Esophagus muscularis mucosa (tissue), 4 donors: ENCODE measurements around the gene LPCAT3. TPM values are rescaled to one million over a fixed set of nuclear protein-coding genes. Genes with fewer than 3 reads are reported as not detected.
A peak's percentile ranks its signal among the peaks of the same experiment; 100 is the strongest.
"Not testable (repeated sequence)": the region's sequence is repeated elsewhere in the genome, so short reads cannot be mapped to it uniquely, and the experiment has no call there.

ENCODE experiments used
- DNase-seq: peaks from one replicate; pipeline ENCODE4 v3.0.0-alpha.2; 2017; ENCODE audit errors: extremely low spot score
- H3K27ac ChIP-seq, 4 donors: fragments of 200-600 bp; sonication (generic); replicated peaks in 1 of 4; 1 replicate in 3 of 4; 2 replicates in 1 of 4; pipeline ENCODE4 v1.5.1; 2016 to 2019; ENCODE audit warnings: mild to moderate bottlenecking in 1 of 4
- H3K27me3 ChIP-seq, 4 donors: fragments of 200-600 bp; sonication (generic); one replicate each; pipeline versions ENCODE4 v1.5.1 to v1.6.0; 2016 to 2019
- H3K36me3 ChIP-seq, 4 donors: fragments of 200-600 bp; sonication (generic); one replicate each; pipeline ENCODE4 v1.5.1; 2016 to 2019
- H3K4me1 ChIP-seq, 4 donors: fragments of 200-600 bp; sonication (generic); one replicate each; pipeline ENCODE4 v1.5.1; 2016 to 2019
- H3K4me3 ChIP-seq, 4 donors: fragments of 200-600 bp; sonication (generic); 1 replicate in 2 of 4; 2 replicates in 2 of 4; pipeline ENCODE4 v1.5.1; 2016 to 2019; ENCODE audit warnings: mild to moderate bottlenecking in 4 of 4, moderate library complexity in 1 of 4
- H3K9me3 ChIP-seq, 4 donors: fragments of 200-600 bp; sonication (generic); 1 replicate in 3 of 4; 2 replicates in 1 of 4; pipeline ENCODE4 v1.5.1; 2016 to 2019
- EP300 ChIP-seq: sonication (generic); formaldehyde crosslinking; IDR thresholded peaks from one replicate; pipeline ENCODE4 v1.6.1; 2017; ENCODE audit warnings: antibody characterized with exemption
- POLR2A ChIP-seq: fragments of 450-650 bp; IDR thresholded peaks from one replicate; pipeline ENCODE4 v1.6.1; 2017; ENCODE audit warnings: antibody characterized with exemption, moderate library complexity, mild to moderate bottlenecking, low read depth
- POLR2AphosphoS5 ChIP-seq, 2 donors: sonication (generic); formaldehyde crosslinking; IDR thresholded peaks; one replicate each; pipeline ENCODE4 v1.6.1; 2017; ENCODE audit warnings: antibody characterized with exemption in 2 of 2
- WGBS: methylation state at CpG from one replicate; pipeline ENCODE4 v1.1.5; 2018; 5-methylcytosine and 5-hydroxymethylcytosine counted together
- intact Hi-C: fragments of 100-400 bp; cut with DNase I; formaldehyde crosslinking; loops from one replicate; pipeline ENCODE4 v1.15.1; 2023
- total RNA-seq, 4 donors: library from RNA; depleted of rRNA; stranded (reverse); fragments of >200 nt; gene quantifications; one replicate each; pipeline versions ENCODE4 v1.1.0 to v1.2.1, GENCODE V29; 2016
- TF ChIP-seq, protein P1 (sequence below), 3 experiments: fragments of 200-600 bp in 2 of 3; fragments of 450-650 bp in 1 of 3; sonication (generic) in 2 of 3; IDR thresholded peaks; one replicate each; pipeline ENCODE4 v1.5.1; 2017 to 2019; ENCODE audit warnings: antibody characterized with exemption in 3 of 3, mild to moderate bottlenecking in 2 of 3, moderate library complexity in 1 of 3

The LPCAT3 gene
- total RNA-seq, 4 donors from 2014 or later: 21.6 to 33.3 (median 26.2) TPM

DNA sequence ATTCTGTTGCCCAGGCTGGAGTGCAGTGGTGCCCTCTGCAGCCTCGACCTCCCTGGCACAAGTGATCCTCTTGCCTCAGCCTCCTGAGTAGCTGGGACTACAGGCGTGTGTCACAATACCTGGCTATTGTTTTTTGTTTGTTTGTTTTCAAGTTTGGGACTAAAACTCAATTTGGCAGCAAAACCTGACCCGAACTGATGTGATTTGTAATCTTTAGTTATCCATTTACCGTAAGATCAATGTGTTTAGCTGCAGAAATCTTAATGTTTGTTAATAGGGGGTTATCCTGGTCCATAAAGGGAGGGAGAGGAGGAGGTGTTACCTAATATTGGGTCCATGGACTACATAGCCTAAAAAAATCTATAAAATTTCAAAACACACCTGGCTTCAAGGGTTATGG lies 41.5 kb upstream of the LPCAT3 start:
- H3K4me1 ChIP-seq: peaks cover 14 to 71% (median 57%) of the 10 kb centered on the region in 4 donors
- no peak for DNase-seq
- TF ChIP-seq, protein P1, sequence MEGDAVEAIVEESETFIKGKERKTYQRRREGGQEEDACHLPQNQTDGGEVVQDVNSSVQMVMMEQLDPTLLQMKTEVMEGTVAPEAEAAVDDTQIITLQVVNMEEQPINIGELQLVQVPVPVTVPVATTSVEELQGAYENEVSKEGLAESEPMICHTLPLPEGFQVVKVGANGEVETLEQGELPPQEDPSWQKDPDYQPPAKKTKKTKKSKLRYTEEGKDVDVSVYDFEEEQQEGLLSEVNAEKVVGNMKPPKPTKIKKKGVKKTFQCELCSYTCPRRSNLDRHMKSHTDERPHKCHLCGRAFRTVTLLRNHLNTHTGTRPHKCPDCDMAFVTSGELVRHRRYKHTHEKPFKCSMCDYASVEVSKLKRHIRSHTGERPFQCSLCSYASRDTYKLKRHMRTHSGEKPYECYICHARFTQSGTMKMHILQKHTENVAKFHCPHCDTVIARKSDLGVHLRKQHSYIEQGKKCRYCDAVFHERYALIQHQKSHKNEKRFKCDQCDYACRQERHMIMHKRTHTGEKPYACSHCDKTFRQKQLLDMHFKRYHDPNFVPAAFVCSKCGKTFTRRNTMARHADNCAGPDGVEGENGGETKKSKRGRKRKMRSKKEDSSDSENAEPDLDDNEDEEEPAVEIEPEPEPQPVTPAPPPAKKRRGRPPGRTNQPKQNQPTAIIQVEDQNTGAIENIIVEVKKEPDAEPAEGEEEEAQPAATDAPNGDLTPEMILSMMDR (IDR thresholded peaks at IDR 0.05): no peak
- TF ChIP-seq POLR2A (no peak), EP300 (no peak), POLR2AphosphoS5 (IDR thresholded peaks at IDR 0.05) (no peak)
- intact Hi-C loops: loop anchor here (1.0 kb wide), 2 partner anchors 33 to 50 kb away; partner anchors contain the start of genes C1R and C1RL
- no peak overlapping the region for H3K4me3 ChIP-seq
- peaks cover 0 to 22% (median 6%) of the 10 kb centered on the region in 4 donors for H3K36me3 ChIP-seq
- no peaks in the 10 kb centered on the region for H3K27me3 ChIP-seq
- 86% methylated on average over 4 of the region's 4 CpGs for WGBS
- H3K9me3 ChIP-seq: no peaks in the 10 kb centered on the region
- peak overlapping the region; percentile 79 to 89 (median 82) for H3K27ac ChIP-seq

DNA sequence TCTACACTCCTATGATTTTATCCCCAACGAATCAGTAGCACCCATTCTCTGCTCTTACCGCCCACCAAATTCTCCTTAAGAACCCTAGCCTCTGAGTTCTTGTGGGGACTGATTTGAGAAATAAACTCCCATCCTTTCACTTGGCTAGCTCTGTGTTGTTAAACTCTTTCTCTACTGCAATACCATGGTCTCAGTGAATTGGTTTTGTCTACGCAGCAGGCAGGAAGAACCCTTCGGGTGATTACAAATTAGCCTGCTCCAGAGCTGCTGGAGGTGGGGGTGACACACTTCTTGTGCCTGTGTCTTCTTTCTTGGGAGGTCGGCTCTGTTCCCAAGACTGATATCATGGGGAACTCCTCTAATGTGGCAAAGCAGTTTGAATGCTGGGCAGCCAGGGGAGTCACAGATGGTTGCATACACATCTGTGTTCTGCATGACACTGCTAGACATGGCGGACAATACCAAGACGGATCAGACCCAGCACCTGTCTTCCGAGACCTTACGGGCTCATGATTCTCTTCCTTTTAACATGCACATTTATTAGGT lies 40.6 kb upstream of the LPCAT3 start:
- H3K36me3 ChIP-seq: peaks cover 0 to 14% (median 3%) of the 10 kb centered on the region in 4 donors
- no peak overlapping the region for H3K4me3 ChIP-seq
- TF ChIP-seq POLR2A: no peak
- no peak for TF ChIP-seq POLR2AphosphoS5 (IDR thresholded peaks at IDR 0.05)
- no peak for TF ChIP-seq EP300
- TF ChIP-seq, protein P1 (IDR thresholded peaks at IDR 0.05): no peak
- intact Hi-C loops: no loop called here
- H3K4me1 ChIP-seq: peaks cover 14 to 63% (median 51%) of the 10 kb centered on the region in 4 donors
- H3K27me3 ChIP-seq: no peaks in the 10 kb centered on the region
- DNase-seq: no peak
- no peaks in the 10 kb centered on the region for H3K9me3 ChIP-seq
- no peak overlapping the region for H3K27ac ChIP-seq
- 90% methylated on average over 9 of the region's 9 CpGs for WGBS

DNA sequence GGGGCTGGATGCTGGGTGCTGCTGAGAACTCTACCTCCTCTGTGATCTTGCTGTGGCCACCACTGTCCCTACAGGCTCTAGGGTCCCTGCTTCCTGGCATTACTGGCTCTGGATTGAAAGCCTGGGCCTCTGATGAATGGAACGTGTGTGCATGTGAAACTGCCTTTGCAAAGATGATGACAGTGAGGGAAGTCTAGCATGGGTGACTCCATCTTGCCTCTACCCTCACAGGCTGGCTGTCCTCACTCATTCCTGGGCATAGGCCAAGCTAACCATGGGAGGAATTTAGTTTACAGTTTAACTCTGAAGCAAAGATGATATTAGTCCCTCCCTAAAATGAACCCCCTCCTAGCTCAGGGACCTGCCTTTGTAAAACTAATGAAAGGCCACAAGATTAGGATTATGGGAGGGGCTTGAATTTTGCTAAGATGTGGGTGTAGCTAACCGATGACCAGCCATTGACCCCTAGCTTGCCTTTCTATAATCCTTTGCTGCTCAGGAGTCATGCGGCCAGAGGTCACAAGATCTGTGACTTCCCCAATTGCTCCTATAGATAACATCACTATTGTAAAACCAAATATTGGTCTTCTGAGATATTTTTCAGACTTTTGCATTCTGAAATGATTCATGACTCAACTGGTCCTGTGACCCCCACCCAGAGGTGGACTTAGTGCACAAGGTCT lies 40.0 kb upstream of the LPCAT3 start:
- H3K27ac ChIP-seq: no peak overlapping the region
- peaks cover 14 to 57% (median 44%) of the 10 kb centered on the region in 4 donors for H3K4me1 ChIP-seq
- no peaks in the 10 kb centered on the region for H3K9me3 ChIP-seq
- TF ChIP-seq, protein P1 (IDR thresholded peaks at IDR 0.05): no peak
- TF ChIP-seq POLR2AphosphoS5 (IDR thresholded peaks at IDR 0.05): no peak
- no peak for TF ChIP-seq POLR2A
- no peak for TF ChIP-seq EP300
- H3K4me3 ChIP-seq: no peak overlapping the region
- no peak for DNase-seq
- intact Hi-C loops: no loop called here
- H3K36me3 ChIP-seq: peaks cover 0 to 8% (median 0%) of the 10 kb centered on the region in 4 donors
- no peaks in the 10 kb centered on the region for H3K27me3 ChIP-seq
- 40% methylated on average over 2 of the region's 3 CpGs for WGBS

DNA sequence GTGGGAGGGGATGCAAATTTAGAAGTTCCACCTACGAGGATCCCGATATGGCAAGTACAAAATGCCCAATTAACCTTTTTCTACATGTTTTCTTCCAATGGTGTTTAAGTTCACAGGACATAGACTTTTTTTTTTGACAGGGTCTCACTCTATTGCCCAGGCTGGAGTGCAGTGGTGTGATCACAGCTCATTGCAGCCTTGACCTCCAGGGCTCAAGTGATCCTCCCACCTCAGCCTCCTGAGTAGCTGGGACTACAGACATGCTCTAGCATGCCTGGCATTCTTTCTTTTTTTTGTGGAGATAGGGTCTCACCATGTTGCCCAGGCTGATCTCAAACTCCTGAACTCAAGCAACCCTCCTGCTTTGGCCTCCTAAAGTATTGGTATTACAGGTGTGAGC lies 37.5 kb upstream of the LPCAT3 start:
- H3K9me3 ChIP-seq, H3K27ac ChIP-seq, H3K4me3 ChIP-seq, intact Hi-C loops, H3K36me3 ChIP-seq, H3K27me3 ChIP-seq, DNase-seq: not testable (repeated sequence)
- peaks cover 12 to 32% (median 22%) of the 10 kb centered on the region in 4 donors for H3K4me1 ChIP-seq
- WGBS: 100% methylated on average over 2 of the region's 2 CpGs

DNA sequence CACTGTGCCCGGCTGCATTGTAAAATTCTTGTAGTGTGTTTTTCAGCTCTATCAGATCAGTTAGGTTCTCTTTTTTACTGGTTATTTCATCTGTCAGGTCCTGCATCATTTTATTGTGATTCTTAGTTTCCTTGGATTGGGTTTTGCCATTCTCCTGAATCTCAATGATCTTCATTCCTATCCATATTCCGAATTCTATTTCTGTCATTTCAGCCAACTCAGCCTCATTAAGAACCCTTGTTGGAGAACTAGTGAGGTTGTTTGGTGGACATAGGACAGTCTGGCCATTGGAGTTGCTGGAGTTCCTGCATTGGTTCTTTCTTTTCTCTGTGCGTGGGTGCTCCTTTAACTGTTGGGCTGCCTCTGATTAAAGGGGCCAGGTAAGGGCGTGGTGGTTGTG lies 36.6 kb upstream of the LPCAT3 start:
- no peak overlapping the region for H3K4me3 ChIP-seq
- peaks cover 4 to 24% (median 15%) of the 10 kb centered on the region in 4 donors for H3K4me1 ChIP-seq
- no peak overlapping the region for H3K27ac ChIP-seq
- WGBS: 90% methylated on average over 4 of the region's 4 CpGs
- H3K9me3 ChIP-seq: no peaks in the 10 kb centered on the region
- TF ChIP-seq POLR2A (no peak), EP300 (no peak), POLR2AphosphoS5 (IDR thresholded peaks at IDR 0.05) (no peak)
- TF ChIP-seq, protein P1 (IDR thresholded peaks at IDR 0.05): no peak
- H3K36me3 ChIP-seq: no peaks in the 10 kb centered on the region
- no peaks in the 10 kb centered on the region for H3K27me3 ChIP-seq
- intact Hi-C loops: no loop called here
- DNase-seq: no peak

DNA sequence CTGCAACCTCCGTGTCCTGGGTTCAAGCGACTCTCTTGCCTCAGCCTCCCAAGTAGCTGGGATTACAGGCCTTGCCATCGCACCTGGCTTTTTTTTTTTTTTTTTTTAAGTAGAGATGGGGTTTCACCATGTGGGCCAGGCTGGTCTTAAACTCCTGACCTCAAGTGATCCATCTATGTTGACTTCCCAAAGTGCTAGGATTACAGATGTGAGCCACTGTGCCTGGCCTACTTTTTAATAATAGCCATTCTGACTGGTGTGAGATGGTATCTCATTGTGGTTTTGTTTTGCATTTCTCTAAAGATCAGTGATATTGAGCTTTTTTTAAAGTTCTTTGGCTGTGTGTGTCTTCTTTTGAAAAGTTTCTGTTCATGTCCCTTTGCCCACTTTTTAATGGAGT lies 31.7 kb upstream of the LPCAT3 start:
- H3K4me3 ChIP-seq, H3K9me3 ChIP-seq, H3K27ac ChIP-seq, H3K36me3 ChIP-seq, intact Hi-C loops, DNase-seq, H3K27me3 ChIP-seq, H3K4me1 ChIP-seq: not testable (repeated sequence)
- 92% methylated on average over 3 of the region's 3 CpGs for WGBS

DNA sequence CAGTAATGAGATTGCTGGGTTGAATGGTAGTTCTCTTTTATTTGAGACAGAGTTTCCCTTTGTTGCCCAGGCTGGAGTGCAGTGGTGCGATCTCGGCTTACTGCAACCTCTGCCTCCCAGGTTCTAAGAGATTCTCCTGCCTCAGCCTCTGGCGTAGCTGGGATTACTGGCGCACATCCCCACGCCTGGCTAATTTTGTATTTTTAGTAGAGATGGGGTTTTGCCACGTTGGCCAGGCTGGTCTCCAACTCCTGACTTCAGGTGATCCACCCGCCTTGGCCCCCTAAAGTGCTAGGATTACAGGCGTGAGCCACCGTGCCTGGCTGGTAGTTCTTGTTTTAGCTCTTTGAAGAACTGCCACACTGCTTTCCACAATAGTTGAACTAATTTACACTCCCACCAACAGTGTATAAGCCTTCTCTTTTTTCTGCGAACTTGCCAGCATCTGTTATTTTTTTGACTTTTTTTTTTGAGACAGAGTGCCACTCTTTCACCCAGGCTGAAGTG lies 31.2 kb upstream of the LPCAT3 start:
- WGBS: 88% methylated on average over 10 of the region's 10 CpGs
- intact Hi-C loops, H3K4me3 ChIP-seq: not testable (repeated sequence)

More for the DNA sequence above, 31.2 kb upstream of the LPCAT3 start:
- H3K27me3 ChIP-seq, H3K4me1 ChIP-seq, H3K36me3 ChIP-seq, H3K9me3 ChIP-seq, H3K27ac ChIP-seq, DNase-seq: not testable (repeated sequence)
